Measurements from ENCODE around the gene ARL13B.

The ARL13B gene

GRCh38 chr3:94009608-94010007 is 29.7 kb downstream of the ARL13B start:
- Histone ChIP-seq H3K36me3 (ENCODE audit: low read depth) (peaks cover 10% of the 10 kb centered on the region), H3K27me3 (ENCODE audit: insufficient read depth, poor library complexity, severe bottlenecking) (no peaks in the 10 kb centered on the region), H3K27ac (ENCODE audit: poor library complexity, severe bottlenecking) (no peak overlapping the region), H3K4me3 (ENCODE audit: severe bottlenecking) (no peak overlapping the region), H3K9me3 (ENCODE audit: severe bottlenecking) (no peaks in the 10 kb centered on the region), H3K4me1 (ENCODE audit: insufficient read depth, poor library complexity, severe bottlenecking) (no peaks in the 10 kb centered on the region)
- DNase-seq (ENCODE audit: low spot score) (no peak), ATAC-seq (ENCODE audit: low read depth) (no peak)
- TF ChIP-seq CTCF (IDR thresholded peaks at IDR 0.05; ENCODE audit: poor library complexity, severe bottlenecking): no peak

GRCh38 chr3:94011233-94011711 is 31.3 kb downstream of the ARL13B start:
- H3K4me3 ChIP-seq (ENCODE audit: severe bottlenecking): no peak overlapping the region
- no peaks in the 10 kb centered on the region for H3K4me1 ChIP-seq (ENCODE audit: insufficient read depth, poor library complexity, severe bottlenecking)
- no peaks in the 10 kb centered on the region for H3K27me3 ChIP-seq (ENCODE audit: insufficient read depth, poor library complexity, severe bottlenecking)
- no peak for TF ChIP-seq CTCF (IDR thresholded peaks at IDR 0.05; ENCODE audit: poor library complexity, severe bottlenecking)
- DNase-seq (ENCODE audit: low spot score) (no peak), ATAC-seq (ENCODE audit: low read depth) (no peak)
- no peak overlapping the region for H3K27ac ChIP-seq (ENCODE audit: poor library complexity, severe bottlenecking)
- H3K36me3 ChIP-seq (ENCODE audit: low read depth): peaks cover 5% of the 10 kb centered on the region; the same call in 1 of the 2 replicates
- no peaks in the 10 kb centered on the region for H3K9me3 ChIP-seq (ENCODE audit: severe bottlenecking)

- Histone ChIP-seq H3K4me3 (ENCODE audit: severe bottlenecking) (no peak overlapping the region), H3K9me3 (ENCODE audit: severe bottlenecking) (no peaks in the 10 kb centered on the region), H3K4me1 (ENCODE audit: insufficient read depth, poor library complexity, severe bottlenecking) (no peaks in the 10 kb centered on the region), H3K36me3 (ENCODE audit: low read depth) (peaks cover 5% of the 10 kb centered on the region; the same call in 1 of the 2 replicates), H3K27ac (ENCODE audit: poor library complexity, severe bottlenecking) (no peak overlapping the region), H3K27me3 (ENCODE audit: insufficient read depth, poor library complexity, severe bottlenecking) (no peaks in the 10 kb centered on the region)
- ATAC-seq (ENCODE audit: low read depth) (no peak), DNase-seq (ENCODE audit: low spot score) (no peak)
- no peak for TF ChIP-seq CTCF (IDR thresholded peaks at IDR 0.05; ENCODE audit: poor library complexity, severe bottlenecking)
These were observed 32.2 kb downstream of the ARL13B start for GRCh38 chr3:94012185-94012584.

- ATAC-seq (ENCODE audit: low read depth) (no peak), DNase-seq (ENCODE audit: low spot score) (no peak)
- Histone ChIP-seq H3K4me1 (ENCODE audit: insufficient read depth, poor library complexity, severe bottlenecking) (no peaks in the 10 kb centered on the region), H3K4me3 (ENCODE audit: severe bottlenecking) (no peak overlapping the region), H3K27me3 (ENCODE audit: insufficient read depth, poor library complexity, severe bottlenecking) (no peaks in the 10 kb centered on the region), H3K27ac (ENCODE audit: poor library complexity, severe bottlenecking) (no peak overlapping the region), H3K36me3 (ENCODE audit: low read depth) (peaks cover 5% of the 10 kb centered on the region; the same call in 1 of the 2 replicates), H3K9me3 (ENCODE audit: severe bottlenecking) (no peaks in the 10 kb centered on the region)
- no peak for TF ChIP-seq CTCF (IDR thresholded peaks at IDR 0.05; ENCODE audit: poor library complexity, severe bottlenecking)
These were observed 35.1 kb downstream of the ARL13B start for GRCh38 chr3:94015025-94015424.

- TF ChIP-seq CTCF (IDR thresholded peaks at IDR 0.05; ENCODE audit: poor library complexity, severe bottlenecking): no peak
- H3K4me1 ChIP-seq (ENCODE audit: insufficient read depth, poor library complexity, severe bottlenecking): no peaks in the 10 kb centered on the region
- peaks cover 6% of the 10 kb centered on the region for H3K36me3 ChIP-seq (ENCODE audit: low read depth)
- H3K27me3 ChIP-seq (ENCODE audit: insufficient read depth, poor library complexity, severe bottlenecking): no peaks in the 10 kb centered on the region
- ATAC-seq (ENCODE audit: low read depth) (no peak), DNase-seq (ENCODE audit: low spot score) (no peak)
- H3K9me3 ChIP-seq (ENCODE audit: severe bottlenecking): no peaks in the 10 kb centered on the region
- no peak overlapping the region for H3K27ac ChIP-seq (ENCODE audit: poor library complexity, severe bottlenecking)
- H3K4me3 ChIP-seq (ENCODE audit: severe bottlenecking): no peak overlapping the region
These were observed 39.7 kb downstream of the ARL13B start for GRCh38 chr3:94019659-94020058.
